ENCODE data around the gene SPATS1.
"Not testable (repeated sequence)": the region's sequence is repeated elsewhere in the genome, so short reads cannot be mapped to it uniquely, and the experiment has no call there.

SPATS1 gene

DNA sequence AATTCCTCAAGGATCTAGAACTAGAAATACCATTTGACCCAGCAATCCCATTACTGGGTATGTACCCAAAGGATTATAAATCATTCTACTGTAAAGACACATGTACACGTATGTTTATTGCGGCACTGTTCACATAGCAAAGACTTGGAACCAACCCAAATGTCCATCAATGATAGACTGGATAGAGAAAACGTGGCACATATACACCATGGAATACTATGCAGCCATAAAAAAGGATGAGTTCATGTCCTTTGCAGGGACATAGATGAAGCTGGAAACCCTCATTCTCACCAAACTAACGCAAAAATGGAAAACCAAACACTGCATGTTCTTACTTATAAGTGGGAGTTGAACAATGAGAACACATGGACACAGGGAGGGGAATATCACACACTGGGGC lies 4.4 kb downstream of the SPATS1 start:
- not testable (repeated sequence) for DNase-seq

DNA sequence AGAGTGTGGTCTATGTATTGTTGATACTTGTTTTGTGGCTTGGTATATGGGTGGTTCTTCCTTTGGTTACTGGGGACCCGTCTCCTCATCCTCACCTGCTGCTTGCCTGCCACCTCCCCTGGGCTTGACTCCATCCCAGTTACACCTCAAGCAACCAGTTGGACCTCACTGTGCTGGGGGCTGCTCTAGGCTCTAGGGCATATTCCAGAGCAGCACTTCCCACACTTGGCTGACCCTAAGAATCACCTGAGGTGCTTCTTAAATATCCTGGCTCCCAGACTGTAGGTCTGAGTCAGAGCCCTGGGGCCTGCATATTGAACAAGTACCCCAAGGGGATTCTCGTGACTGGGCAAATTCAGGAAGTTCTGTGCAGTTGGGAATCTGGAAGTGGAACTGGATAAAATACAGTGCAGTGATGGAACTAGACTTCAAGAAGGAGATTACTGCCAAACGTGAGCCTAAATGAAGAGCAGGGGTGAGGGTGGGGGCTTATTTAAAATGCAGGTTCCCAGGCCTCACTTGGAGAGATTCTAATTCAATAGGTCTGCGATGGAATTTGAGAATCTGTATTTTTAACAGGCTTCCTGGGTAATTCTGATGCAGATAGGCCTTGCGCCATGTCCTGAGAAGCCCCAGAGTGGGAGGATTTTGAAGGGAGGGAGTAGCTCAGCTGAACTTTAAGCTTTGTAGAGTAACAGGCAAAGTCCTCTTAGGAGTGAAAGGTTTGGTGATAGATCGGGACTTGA lies 7.6 kb downstream of the SPATS1 start:
- no peak for DNase-seq

DNA sequence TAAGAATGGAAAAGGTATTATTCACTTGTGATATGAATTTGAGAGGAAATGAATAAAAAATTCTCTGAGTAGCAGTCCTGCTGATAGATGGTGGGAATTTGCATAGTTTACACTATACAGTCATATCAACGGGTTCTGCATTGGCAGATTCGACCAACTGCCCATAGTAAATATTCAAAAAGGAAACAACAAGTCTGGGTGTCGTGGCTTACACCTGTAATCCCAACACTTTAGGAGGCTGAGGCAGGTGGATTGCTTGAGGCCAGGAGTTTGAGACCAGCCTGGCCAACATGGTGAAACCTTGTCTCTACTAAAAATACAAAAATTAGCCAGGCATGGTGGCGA lies 8.2 kb downstream of the SPATS1 start:
- not testable (repeated sequence) for DNase-seq

DNA sequence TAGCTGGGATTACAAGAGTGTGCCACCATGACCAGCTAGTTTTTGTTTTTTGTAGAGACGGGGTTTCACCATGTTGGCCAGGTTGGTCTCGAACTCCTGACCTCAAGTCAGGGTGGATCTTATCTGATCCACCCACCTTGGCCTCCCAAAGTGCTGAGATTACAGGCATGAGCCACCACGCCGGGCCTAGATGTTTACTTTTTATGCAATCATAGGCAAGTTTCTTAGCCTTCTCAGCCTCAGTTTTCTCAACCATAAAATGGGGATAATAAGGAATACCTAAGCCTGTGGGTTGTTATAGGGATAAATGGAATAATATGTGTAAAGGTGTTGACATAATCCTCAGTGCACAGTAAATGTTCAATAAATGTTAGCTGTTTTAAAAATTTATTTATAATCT lies 9.8 kb downstream of the SPATS1 start:
- DNase-seq: no peak

DNA sequence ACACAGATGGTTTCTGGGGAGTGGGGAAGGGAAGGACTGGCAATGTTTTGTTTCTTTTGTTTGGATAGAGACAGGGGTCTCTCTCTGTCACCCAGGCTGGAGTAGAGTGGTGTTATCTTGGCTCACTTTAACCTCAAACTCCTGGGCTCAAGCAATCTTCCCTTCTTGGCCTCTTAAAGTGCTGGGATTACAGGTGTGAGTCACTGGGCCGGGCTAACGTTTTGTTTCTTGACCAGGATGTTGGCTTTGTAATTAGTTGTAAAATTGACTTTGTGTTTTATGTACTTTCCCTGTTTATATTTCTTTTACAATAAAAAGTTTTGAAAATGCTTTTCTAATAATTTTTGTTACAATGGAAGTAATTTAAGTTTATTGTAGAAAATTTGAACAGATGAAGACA lies 10.9 kb downstream of the SPATS1 start:
- no peak for DNase-seq

DNA sequence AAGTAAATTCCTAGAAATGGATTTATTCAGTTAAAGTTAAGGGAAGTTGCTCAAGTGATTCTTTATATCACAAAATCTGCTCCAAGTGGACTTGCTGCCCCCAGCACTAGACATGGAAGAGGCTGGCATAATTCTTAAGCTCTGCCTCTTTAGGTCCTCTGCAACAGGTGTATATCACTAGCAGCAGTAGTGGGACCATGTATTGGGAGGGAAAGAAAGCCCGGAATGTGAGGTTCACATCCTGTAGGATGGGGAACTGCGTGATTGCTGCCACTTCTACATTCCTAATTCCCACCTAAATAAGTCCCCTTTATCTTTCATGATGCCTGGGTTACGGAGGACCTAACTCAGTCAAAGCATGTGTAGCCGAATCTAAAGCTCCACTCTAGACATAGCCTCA lies 13.2 kb downstream of the SPATS1 start:
- DNase-seq: no peak

DNA sequence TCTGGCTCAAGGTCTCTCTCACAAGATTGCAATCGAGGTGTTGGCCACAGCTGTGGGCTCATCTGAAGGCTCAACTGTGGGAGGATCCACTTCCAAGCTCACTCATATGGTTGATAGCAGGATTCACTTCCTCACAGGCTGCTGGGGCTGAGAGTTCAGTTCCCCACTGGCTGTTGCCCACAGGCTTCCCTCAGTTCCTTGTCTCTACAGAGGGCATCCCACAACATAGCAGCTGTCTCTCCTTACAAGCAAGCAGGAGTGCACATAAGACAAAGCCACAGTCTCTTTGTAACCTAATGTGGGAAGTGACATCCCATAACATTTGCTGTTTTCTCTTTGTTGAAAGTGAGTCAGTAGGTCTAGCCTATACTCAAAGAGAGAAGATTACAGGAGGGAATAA lies 14.0 kb downstream of the SPATS1 start:
- no peak for DNase-seq

DNA sequence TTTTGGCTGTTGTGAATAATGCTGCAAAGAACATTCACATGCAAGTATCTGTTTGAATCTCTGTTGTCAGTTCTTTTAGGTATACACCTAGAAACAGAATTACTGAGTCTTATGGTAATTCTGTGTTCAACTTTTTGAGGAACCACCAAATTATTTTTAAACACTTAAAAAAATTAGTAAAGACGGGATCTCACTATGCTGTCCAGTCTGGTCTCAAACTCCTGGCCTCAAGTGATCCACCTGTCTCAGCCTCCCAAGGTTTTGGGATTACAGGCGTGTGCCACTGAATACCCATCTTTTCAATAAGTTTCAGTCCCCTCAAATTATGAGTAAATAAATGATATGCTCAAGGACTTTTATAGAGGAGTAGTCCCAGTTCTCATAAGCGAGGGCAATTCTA lies 17.5 kb downstream of the SPATS1 start:
- DNase-seq: no peak

DNA sequence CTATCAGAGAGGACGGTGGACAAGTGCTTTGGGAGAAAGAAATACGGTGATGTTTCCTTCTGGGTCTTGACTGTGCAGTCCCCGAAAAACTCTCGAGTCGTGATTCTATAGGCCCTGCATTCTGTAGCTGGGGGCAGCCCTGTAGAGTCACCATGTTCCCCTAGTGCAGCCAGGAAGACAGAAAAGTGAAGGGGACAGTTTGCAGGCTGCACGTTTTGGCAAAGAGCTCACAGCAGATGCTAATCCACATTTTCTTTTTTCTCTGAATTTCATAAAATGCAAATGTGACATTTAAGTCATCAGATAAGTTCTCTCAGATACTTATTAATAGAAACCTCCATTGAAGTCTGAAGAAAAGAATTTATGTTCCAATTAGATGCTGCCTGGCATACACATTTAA lies 19.5 kb downstream of the SPATS1 start:
- no peak for DNase-seq

DNA sequence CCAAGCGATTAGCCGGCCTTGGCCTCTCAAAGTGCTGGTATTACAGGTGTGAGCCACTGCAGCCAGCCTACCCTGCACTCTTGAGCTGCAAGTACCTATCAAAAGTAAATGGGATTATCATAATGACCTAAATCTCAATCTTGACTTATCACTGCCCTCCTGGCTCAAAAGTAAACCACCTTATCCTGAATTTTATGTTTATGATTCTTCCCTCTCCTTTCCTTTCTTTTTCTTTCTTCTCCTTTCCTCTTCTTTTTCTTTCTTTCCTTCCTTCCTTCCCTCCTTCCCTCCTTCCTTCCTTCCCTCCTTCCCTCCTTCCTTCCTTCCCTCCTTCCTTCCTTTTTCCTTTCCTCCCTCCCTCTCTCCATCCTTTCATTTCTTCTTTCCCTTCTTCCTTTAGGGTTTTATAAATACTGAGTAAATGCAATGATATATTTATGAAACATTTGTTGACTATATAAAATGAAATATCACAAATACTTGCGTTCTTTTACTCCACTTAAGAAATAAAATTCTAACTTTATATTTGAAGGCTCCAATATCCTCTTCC lies 21.0 kb downstream of the SPATS1 start:
- no peak for DNase-seq

DNA sequence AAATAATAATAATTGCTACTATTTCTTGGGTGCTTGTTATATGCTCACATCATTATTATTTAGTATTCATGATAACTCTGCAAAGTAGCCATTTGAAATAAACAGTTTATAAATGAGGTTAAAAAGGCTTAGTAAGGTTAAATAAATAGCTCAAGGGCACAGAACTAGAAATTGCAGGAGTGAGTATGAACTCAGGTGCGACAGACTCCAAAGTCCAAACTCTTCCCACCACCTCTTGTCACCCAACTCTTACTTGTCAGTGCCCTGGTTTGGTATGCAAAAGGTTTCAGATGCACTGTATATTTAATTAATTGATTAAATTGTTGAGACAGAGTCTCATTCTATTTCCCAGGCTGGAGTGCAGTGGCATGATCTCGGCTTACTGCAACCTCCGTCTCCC lies 24.3 kb downstream of the SPATS1 start:
- DNase-seq: no peak

DNA sequence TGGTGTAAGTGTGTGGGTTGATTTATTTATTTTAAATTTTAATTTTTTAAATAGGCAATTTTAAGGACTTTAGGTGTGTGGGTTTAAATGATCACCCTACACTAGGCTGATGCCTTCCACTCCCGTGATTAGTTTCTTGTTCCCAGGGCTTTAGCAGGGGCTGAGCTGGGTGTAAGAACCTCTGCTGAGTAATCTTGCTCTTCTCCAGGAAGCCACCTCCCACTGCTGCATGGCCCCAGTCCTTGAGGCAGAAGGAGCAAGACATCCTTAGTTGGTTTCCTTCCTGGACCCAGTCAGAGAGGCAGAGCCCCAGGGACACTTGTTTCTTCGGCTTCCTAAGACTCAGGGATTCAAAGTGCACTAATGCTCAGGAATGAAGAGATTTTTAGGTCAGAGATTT lies 25.2 kb downstream of the SPATS1 start:
- no peak for DNase-seq

DNA sequence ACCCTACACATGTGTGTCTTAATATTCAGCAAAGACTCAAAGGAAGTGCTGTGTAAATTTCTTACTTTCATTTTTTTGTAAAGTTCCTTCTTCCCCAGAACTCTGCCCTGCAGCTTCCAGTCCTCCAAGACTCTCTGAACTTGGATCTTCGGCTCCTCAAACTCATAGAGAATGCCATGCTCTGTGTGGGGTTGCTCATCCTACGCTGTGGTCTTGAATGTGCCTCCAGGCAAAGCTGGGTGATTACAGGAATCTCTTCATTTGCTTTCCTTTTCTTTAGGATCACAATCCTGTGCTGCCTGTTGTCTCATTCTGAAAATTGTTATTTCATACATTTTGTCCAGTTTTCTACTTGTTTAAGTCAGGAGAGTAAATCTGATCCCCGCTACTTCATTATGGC lies 30.6 kb downstream of the SPATS1 start:
- no peak for DNase-seq

DNA sequence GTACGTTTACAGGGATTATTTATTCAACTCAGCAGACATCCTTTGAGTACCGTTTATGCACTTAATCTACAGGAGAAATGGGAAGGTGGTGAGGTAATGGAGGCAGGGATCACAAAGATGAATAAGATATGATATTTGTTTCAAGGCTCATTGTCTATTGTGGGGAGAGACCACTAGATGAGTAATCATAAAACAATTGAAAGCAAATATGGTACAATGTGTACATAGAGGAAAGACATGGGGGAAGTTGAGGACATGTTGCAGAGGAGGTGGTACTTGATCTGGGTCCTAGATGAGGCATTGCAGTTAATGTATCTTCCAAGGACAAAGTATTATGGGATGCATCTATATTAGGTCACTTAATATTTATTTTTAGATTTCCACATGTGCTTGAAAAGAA lies 31.3 kb downstream of the SPATS1 start:
- DNase-seq: no peak

DNA sequence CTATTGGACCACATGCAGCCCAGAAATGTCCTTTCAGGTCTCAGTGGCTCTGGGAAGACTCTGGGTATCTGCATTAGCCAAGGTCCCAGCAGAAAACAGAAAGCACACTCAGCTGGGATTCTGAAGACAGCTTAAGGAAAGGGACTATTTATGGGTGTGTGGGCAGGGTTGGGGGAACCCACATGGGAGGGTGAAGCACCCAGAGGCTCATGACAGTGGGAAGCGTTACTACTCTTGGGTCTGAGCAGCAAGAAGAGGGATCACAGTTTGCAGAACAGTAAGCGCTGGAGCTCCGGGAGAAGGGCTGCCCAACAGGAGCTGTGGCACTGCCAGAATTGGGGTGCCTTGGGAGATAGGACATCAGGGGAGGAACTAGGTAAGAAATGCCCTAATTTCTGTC lies 32.6 kb downstream of the SPATS1 start:
- DNase-seq: no peak

DNA sequence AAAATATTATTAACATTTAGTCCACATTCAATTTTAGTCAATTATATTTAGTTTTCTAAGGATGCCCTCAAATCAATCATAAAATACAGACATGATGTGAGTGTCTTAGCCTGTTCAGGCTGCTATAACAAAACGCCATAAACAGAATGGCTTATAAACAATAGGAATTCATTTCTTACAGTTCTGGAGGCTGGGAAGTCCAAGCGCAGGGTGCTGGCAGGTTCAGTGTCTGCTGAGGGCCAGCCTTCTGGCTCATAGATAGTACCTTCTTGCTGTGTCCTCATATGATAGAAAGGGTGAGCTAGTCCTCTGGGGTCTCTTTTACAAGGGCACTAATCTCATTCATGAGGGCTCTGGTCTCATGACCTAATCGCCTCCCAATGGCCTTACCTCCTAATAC lies 35.0 kb downstream of the SPATS1 start:
- DNase-seq: no peak

DNA sequence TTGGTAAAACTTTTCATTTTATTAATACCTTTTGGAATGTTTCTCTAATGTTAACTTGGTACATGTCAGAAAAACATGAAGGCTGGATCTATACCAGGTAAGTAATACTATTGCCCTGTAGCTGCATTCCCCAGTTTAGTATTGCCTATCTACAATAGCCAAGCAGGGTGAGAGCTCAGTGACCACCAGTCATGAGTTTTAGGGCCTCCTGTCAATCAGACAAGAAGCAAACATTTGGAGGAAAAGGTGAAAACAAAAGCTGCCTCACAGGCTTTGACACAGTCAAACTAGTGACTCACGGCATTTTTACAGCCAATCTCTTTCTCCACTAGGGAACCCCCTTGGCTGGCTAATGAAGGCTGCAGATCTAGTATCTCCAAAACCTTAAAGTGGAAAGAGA lies 35.5 kb downstream of the SPATS1 start:
- no peak for DNase-seq

DNA sequence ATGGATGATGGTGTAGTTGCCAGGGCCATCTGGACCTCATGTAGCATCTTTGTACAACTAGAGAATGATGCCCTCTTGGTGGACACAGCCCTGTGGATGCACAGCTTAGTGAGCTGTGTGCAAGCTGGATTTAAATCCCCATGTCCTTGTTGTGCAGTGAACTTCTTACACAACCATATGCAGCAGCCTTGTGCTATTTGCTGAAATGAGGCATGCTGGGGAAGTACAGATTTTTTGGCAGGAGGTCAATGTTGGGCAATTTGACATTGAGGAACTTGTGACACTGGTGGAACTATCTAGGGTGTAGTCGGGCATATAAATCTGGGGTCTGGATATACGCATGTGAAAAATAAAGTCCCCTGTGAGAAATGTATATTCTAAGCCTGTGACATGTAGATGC lies 39.3 kb downstream of the SPATS1 start:
- no peak for DNase-seq

DNA sequence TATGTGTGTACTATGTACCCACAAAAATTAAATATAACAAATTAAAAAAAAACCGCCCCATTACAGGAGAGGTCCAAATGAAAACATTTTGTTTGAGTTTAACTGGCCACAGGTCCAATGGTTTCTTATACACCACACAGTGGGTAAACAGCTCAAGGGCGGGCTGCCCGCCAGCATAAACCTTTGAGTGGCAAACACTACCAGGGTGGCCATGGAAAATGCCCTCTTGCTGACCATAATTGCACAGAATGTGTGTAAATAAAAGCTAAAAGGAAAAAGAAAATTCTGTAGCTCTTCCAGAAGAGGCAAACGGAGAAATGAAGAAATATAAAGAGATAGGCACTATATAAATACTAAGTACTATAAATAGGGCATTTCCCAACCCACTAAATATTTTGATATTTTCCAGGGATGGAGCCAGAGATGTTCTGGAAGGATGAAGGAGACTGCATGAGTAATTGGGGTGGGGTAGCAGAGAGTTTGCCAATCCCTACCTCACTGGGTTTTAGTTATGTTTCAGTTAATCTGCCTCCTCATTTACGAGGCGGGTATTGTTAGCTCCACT lies 44.0 kb downstream of the SPATS1 start:
- DNase-seq: no peak

DNA sequence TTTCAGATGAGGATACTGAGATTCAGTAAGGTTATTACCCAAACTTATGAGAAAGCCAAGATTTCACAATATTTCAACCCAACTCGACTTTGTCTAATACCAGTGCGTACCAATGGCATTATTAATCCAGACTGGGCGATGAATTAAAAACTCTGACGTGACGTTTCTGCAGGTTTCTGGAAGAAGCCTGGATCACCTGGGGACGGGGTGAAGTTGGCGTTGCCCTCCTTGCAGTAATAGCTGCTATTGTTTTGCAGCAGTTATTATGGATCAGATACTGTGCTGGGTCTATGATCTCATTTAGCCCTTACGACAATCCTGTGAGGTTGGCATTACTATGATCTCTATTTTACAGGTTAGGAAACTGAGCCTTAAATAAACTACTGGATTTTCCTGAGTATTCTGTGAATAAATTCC lies 44.5 kb downstream of the SPATS1 start:
- DNase-seq: no peak

DNA sequence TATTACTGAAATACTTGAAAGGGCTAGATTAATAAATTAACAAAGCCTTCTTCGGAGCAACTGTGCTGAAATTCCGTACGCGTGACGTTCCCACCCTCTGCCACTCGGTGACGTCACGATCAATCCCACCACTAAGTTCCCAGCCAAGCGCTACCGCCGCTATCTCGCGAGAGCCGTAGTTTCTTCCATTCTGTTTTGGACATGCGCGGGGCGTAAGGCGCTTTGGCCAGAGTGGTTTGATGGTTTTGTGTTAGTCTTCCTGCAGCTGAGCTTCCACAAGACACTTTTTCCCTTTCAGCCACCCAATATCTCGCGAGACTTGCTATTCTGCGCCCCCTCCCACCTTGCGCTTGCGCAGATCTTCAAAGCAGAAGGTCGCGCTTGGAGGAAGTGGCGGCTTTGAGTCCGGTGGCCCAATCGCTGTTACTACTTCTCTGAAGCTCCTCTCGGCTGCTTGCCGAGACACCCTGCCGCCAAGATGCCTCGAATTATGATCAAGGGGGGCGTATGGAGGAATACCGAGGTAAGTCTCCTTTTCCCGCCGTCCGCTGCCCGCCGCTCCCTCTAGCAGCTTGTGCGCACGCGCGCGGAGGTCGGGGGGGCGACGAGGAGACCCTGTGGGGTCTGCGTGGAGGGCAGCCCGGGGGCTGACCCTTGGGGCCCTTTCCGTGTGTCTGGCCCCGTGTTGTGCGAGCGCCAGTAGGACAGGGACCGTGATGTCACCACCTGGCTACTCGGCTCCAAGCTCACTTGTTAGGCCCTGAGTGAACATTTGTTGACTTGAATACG lies 45.1 kb downstream of the SPATS1 start, which contains the start of gene CDC5L:
Gene CDC5L (plus strand): TSS at position 361 of the 789 bp plus-strand sequence. CDS start 118 bp downstream, at position 479.
- DNase-seq: peak; percentile 61

DNA sequence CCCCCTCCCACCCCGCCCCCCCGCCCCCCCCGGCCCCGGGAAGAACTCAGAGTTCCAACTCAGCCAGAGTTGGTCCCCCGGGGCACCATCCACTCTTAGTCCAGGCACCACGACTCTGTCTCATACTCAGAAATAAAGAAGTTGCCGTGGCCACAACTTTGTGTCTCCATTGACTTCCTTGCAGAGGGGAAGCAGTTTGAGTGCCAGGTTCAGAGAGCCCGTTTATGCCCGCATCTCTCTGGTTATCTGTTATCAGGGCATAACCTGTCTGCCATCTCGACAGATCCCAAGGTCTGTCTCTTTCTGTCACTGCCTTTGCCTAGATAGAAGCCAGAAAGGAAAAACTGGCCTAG lies 45.7 kb downstream of the SPATS1 start:
- DNase-seq: no peak

DNA sequence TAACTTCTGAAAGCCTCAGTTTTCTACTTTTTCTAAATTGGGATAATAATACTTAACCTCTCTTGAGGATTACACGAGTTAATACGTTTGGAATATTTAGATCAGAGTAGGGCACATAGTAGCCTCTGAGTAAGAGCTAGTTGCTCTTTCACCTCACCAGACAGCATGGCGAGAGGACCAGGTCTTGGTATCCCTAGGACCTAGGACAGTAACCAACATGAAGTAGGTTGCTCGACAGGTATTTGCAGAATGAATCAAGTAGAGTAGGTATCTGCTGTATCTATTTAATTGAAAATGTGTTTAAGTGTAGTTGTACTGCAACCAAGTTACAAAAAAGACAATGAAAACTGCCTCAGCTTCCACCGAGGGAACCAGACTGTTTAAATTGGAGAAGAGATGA lies 46.4 kb downstream of the SPATS1 start:
- DNase-seq: no peak

DNA sequence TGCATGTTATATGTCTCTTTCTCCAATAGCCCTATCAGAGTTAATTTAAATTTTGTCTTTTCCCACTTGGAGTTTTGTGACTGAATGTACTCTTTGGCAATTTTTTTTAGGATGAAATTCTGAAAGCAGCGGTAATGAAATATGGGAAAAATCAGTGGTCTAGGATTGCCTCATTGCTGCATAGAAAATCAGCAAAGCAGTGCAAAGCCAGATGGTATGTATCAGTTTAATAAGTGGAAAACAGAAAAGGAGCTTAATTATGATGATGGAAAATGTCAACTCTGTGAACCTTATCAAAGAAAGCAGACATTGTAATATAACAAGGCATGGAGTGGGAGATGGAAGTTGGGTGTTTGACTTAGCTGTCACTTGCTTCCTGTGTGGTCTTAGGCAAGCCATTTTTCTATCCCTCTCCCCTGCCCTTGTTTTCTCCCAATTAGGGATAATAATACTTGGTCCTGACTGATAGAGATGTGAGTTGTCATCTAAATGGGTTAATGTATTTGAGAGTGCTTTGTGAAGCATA lies 47.8 kb downstream of the SPATS1 start:
- no peak for DNase-seq
